T-cell (primary cell): ENCODE data around the gene SULF2. TPM values are rescaled to one million over a fixed set of nuclear protein-coding genes. Genes with fewer than 3 reads are reported as not detected.

Source experiments
- ATAC-seq, 4 experiments: fragments of 200-7000 bp in 3 of 4; fragments of 150-1000 bp in 1 of 4; cut with Tn5 transposase; replicated peaks in 1 of 4; 1 replicate in 3 of 4; 2 replicates in 1 of 4; pipeline ENCODE4 v1.10.0; 2021; ENCODE audit warnings: moderate library complexity in 3 of 4, mild to moderate bottlenecking in 2 of 4, moderate number of reproducible peaks in 1 of 4
- CTCF ChIA-PET, 2 donors: fragments of 300-600 bp; sonication (Branson Sonifier 250); formaldehyde crosslinking; loops; one replicate each; lab custom pipeline; 2022; ENCODE audit warnings: antibody characterized with exemption in 2 of 2; lab: Charles Lee
- POLR2A ChIA-PET, 2 donors: fragments of 300-600 bp; sonication (Branson Sonifier 250); formaldehyde crosslinking; loops; one replicate each; lab custom pipeline; 2022; ENCODE audit warnings: antibody characterized with exemption in 2 of 2; lab: Charles Lee
- DNase-seq, 35 experiments: peaks; one replicate each; pipeline versions ENCODE4 v3.0.0 to v3.0.0-alpha.2; 2013 to 2023
- H3K27ac ChIP-seq: one replicate; pipeline ENCODE4 v1.5.1; 2013; ENCODE audit warnings: low read length
- H3K27me3 ChIP-seq, 2 experiments: replicated peaks in 1 of 2; 1 replicate in 1 of 2; 2 replicates in 1 of 2; pipeline versions ENCODE4 v1.6.1 to v1.7.0; 2013; ENCODE audit warnings: low read length in 1 of 2, mixed read lengths in 1 of 2; ENCODE audit not compliant: control insufficient read depth in 2 of 2, insufficient read depth in 2 of 2; ENCODE audit errors: extremely low read depth in 1 of 2
- H3K36me3 ChIP-seq, 2 donors: 1 replicate in 1 of 2; 2 replicates in 1 of 2; pipeline versions ENCODE4 v1.6.1 to v1.7.0; 2013; ENCODE audit warnings: low read length in 1 of 2; ENCODE audit not compliant: control insufficient read depth in 2 of 2, insufficient read depth in 1 of 2; ENCODE audit errors: extremely low read depth in 1 of 2
- H3K4me1 ChIP-seq, 2 experiments: 1 replicate in 1 of 2; 2 replicates in 1 of 2; pipeline versions ENCODE4 v1.6.1 to v1.7.0; 2013; ENCODE audit warnings: low read length in 2 of 2, mixed read lengths in 1 of 2; ENCODE audit not compliant: insufficient read depth in 2 of 2, control insufficient read depth in 1 of 2; ENCODE audit errors: extremely low read depth in 1 of 2
- H3K4me3 ChIP-seq, 2 donors: 1 replicate in 1 of 2; 2 replicates in 1 of 2; pipeline versions ENCODE4 v1.5.1 to v1.7.0; 2013; ENCODE audit warnings: mild to moderate bottlenecking in 2 of 2, low read length in 1 of 2, moderate library complexity in 1 of 2; ENCODE audit not compliant: control insufficient read depth in 1 of 2; ENCODE audit errors: extremely low read depth in 1 of 2
- H3K9me3 ChIP-seq: 2 replicates; pipeline ENCODE4 v1.7.0; 2013
- H3K27ac Mint-ChIP-seq, 2 donors: one replicate each; pipeline ENCODE4 v1.8.0; 2020 to 2021; ENCODE audit warnings: mild to moderate bottlenecking in 2 of 2, mixed read lengths in 2 of 2
- H3K27me3 Mint-ChIP-seq, 2 donors: one replicate each; pipeline ENCODE4 v1.8.0; 2021 to 2022; ENCODE audit warnings: mixed read lengths in 2 of 2
- H3K36me3 Mint-ChIP-seq: one replicate; pipeline ENCODE4 v1.8.0; 2021; ENCODE audit warnings: mixed read lengths
- H3K4me1 Mint-ChIP-seq, 3 donors: one replicate each; pipeline ENCODE4 v1.8.0; 2020 to 2022; ENCODE audit warnings: mixed read lengths in 3 of 3, mild to moderate bottlenecking in 1 of 3
- H3K4me3 Mint-ChIP-seq, 3 donors: one replicate each; pipeline ENCODE4 v1.8.0; 2020 to 2022; ENCODE audit warnings: mild to moderate bottlenecking in 3 of 3, mixed read lengths in 3 of 3, moderate library complexity in 3 of 3
- H3K9me3 Mint-ChIP-seq, 3 donors: one replicate each; pipeline ENCODE4 v1.8.0; 2020 to 2022; ENCODE audit warnings: mixed read lengths in 3 of 3
- WGBS: methylation state at CpG from one replicate; pipeline ENCODE4 v1.1.5; 2013; ENCODE audit warnings: missing lambda C conversion rate; ENCODE audit not compliant: insufficient coverage; 5-methylcytosine and 5-hydroxymethylcytosine counted together
- total RNA-seq, 35 experiments: library from RNA in 6 of 35; stranded (reverse) in 6 of 35; fragments of 120-200 nt in 1 of 35; gene quantifications; one replicate each; pipeline versions ENCODE4 v1.2.1 to v1.2.4 and lab custom pipeline; 2013 to 2026

The SULF2 gene
- total RNA-seq, 5 donors from 2014 or later (not counting 1 experiment from before 2014, with no cell fraction given): 0.76 to 1.7 (median 1.3) TPM

GRCh38 chr20:47815866-47816265 is 30.6 kb upstream of the SULF2 start:
- Mint-ChIP-seq H3K36me3 (no peaks in the 10 kb centered on the region), H3K4me1 (no peaks in the 10 kb centered on the region), H3K4me3 (no peak overlapping the region), H3K27ac (no peak overlapping the region), H3K27me3 (peaks cover 35 to 47% of the 10 kb centered on the region in 2 donors), H3K9me3 (peaks cover 0 to 6% (median 6%) of the 10 kb centered on the region in 3 donors)
- POLR2A ChIA-PET: no interaction called here
- Histone ChIP-seq H3K9me3 (no peaks in the 10 kb centered on the region), H3K4me3 (no peak overlapping the region), H3K4me1 (no peaks in the 10 kb centered on the region), H3K27me3 (peaks cover 2 to 33% of the 10 kb centered on the region in 2 experiments), H3K36me3 (no peaks in the 10 kb centered on the region), H3K27ac (no peak overlapping the region)
- ATAC-seq (no peak), DNase-seq (no peak)
- WGBS: 83% methylated on average over 1 of the region's 5 CpGs
- CTCF ChIA-PET: no interaction called here

DNA sequence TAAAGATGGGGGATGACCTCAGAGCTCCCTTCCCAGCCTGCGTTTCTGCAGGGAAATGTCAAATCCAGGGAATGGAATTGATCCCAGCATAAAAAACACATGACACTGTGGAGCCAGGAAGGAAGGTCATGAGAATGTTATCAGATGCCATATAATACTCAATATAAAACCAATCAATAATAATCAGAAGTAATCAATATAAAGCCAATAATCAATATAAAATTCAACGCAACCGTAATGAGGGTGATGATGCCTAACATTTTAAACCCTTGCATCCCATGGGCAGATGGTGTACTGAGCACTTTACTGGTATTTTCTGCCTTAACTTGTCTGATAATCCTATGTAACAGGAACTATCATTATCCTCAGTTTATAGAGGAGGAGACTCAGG is 30.1 kb upstream of the SULF2 start:
- H3K36me3 Mint-ChIP-seq: no peaks in the 10 kb centered on the region
- ATAC-seq: no peak
- CTCF ChIA-PET: no interaction called here

DNA sequence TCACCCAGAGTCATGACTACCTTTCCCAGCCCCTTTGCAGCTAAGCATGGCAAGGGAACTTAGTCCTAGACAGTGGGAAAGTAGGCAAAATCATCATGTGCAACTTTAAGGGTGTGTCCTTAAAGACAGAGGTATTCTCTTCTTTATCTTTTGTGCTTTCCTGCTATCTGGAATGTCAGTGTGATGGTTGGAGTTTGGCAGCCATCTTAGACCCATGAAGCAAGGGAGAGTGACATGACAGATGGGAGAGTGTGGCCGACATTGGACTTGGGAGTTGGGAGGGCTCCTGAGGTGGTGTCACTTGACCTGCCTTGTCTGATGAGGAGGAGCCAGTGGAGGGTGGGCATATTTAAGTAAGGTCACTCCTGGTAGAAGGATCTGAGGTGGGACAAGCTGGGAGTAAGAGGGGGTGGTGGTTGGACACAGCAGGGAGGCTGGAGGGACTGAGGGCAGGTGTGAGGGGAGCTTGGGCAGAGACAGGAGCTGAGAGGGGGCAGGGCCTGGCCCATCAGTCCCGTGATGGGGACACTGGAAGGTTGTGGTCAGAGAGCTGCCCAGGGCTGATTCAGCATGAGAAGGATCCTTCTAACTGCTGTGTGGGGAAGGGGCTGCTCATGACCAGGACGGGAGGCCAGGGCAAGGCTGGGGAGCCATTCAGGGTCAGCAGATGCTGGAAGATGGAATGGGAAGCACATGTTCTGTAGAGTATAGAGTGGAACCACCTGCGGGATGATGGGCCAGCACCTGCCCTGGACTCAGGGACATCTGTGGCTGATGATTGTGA is 29.5 kb upstream of the SULF2 start:
- H3K27me3 Mint-ChIP-seq: peaks cover 35 to 50% of the 10 kb centered on the region in 2 donors
- H3K4me3 Mint-ChIP-seq: no peak overlapping the region
- no peak for ATAC-seq
- H3K36me3 Mint-ChIP-seq: no peaks in the 10 kb centered on the region
- H3K4me3 ChIP-seq: no peak overlapping the region
- H3K27me3 ChIP-seq: peaks cover 2 to 43% of the 10 kb centered on the region in 2 experiments
- no peak for DNase-seq
- POLR2A ChIA-PET: no interaction called here
- no peaks in the 10 kb centered on the region for H3K9me3 ChIP-seq
- H3K4me1 Mint-ChIP-seq: no peaks in the 10 kb centered on the region
- H3K36me3 ChIP-seq: no peaks in the 10 kb centered on the region
- WGBS: 57% methylated on average over 4 of the region's 4 CpGs
- no peak overlapping the region for H3K27ac ChIP-seq
- CTCF ChIA-PET: no interaction called here
- H3K4me1 ChIP-seq: no peaks in the 10 kb centered on the region
- peaks cover 0 to 6% (median 6%) of the 10 kb centered on the region in 3 donors for H3K9me3 Mint-ChIP-seq
- no peak overlapping the region for H3K27ac Mint-ChIP-seq

More for the DNA sequence above, 30.1 kb upstream of the SULF2 start:
- Histone ChIP-seq H3K36me3 (no peaks in the 10 kb centered on the region), H3K27ac (no peak overlapping the region), H3K9me3 (no peaks in the 10 kb centered on the region), H3K4me1 (no peaks in the 10 kb centered on the region), H3K27me3 (peaks cover 2 to 38% of the 10 kb centered on the region in 2 experiments), H3K4me3 (no peak overlapping the region)
- H3K4me3 Mint-ChIP-seq: no peak overlapping the region
- no peaks in the 10 kb centered on the region for H3K4me1 Mint-ChIP-seq
- H3K27ac Mint-ChIP-seq: no peak overlapping the region
- no CpG with 5 or more reads among the region's 3 CpGs for WGBS
- H3K27me3 Mint-ChIP-seq: peaks cover 31 to 44% of the 10 kb centered on the region in 2 donors
- POLR2A ChIA-PET: no interaction called here
- peaks cover 0 to 6% (median 6%) of the 10 kb centered on the region in 3 donors for H3K9me3 Mint-ChIP-seq
- no peak for DNase-seq

GRCh38 chr20:47810721-47811347 is 25.6 kb upstream of the SULF2 start:
- peaks cover 2 to 35% of the 10 kb centered on the region in 2 experiments for H3K27me3 ChIP-seq
- POLR2A ChIA-PET: no interaction called here
- no peaks in the 10 kb centered on the region for H3K36me3 ChIP-seq
- Mint-ChIP-seq H3K9me3 (peaks cover 0 to 6% (median 6%) of the 10 kb centered on the region in 3 donors), H3K27me3 (peaks cover 40 to 41% of the 10 kb centered on the region in 2 donors), H3K4me1 (no peaks in the 10 kb centered on the region), H3K4me3 (no peak overlapping the region), H3K27ac (no peak overlapping the region), H3K36me3 (no peaks in the 10 kb centered on the region)
- CTCF ChIA-PET: no interaction called here
- ATAC-seq (no peak), DNase-seq (no peak)
- H3K9me3 ChIP-seq: no peaks in the 10 kb centered on the region
- H3K27ac ChIP-seq: no peak overlapping the region
- no peak overlapping the region for H3K4me3 ChIP-seq
- no peaks in the 10 kb centered on the region for H3K4me1 ChIP-seq
- WGBS: 73% methylated on average over 17 of the region's 18 CpGs

- 60% methylated on average over 1 of the region's 6 CpGs for WGBS
- H3K36me3 ChIP-seq: no peaks in the 10 kb centered on the region
- no peak for ATAC-seq
- Mint-ChIP-seq H3K4me3 (no peak overlapping the region), H3K9me3 (peaks cover 0 to 6% (median 6%) of the 10 kb centered on the region in 3 donors), H3K27ac (no peak overlapping the region), H3K27me3 (peaks cover 42 to 44% of the 10 kb centered on the region in 2 donors), H3K4me1 (no peaks in the 10 kb centered on the region), H3K36me3 (no peaks in the 10 kb centered on the region)
- H3K27me3 ChIP-seq: peaks cover 2 to 34% of the 10 kb centered on the region in 2 experiments
- CTCF ChIA-PET: no interaction called here
- DNase-seq: no peak
- POLR2A ChIA-PET: no interaction called here
- H3K9me3 ChIP-seq: no peaks in the 10 kb centered on the region
- H3K4me3 ChIP-seq: no peak overlapping the region
- no peak overlapping the region for H3K27ac ChIP-seq
- no peaks in the 10 kb centered on the region for H3K4me1 ChIP-seq
Measured at GRCh38 chr20:47810116-47810677, 24.9 kb upstream of the SULF2 start.

GRCh38 chr20:47809161-47809960 is 24.1 kb upstream of the SULF2 start:
- ATAC-seq: no peak

More at GRCh38 chr20:47809161-47809960, 24.1 kb upstream of the SULF2 start:
- Histone ChIP-seq H3K4me3 (no peak overlapping the region), H3K36me3 (no peaks in the 10 kb centered on the region), H3K27me3 (peaks cover 2 to 29% of the 10 kb centered on the region in 2 experiments), H3K4me1 (no peaks in the 10 kb centered on the region), H3K27ac (no peak overlapping the region), H3K9me3 (no peaks in the 10 kb centered on the region)
- CTCF ChIA-PET: no interaction called here
- Mint-ChIP-seq H3K27ac (no peak overlapping the region), H3K4me3 (no peak overlapping the region), H3K36me3 (no peaks in the 10 kb centered on the region), H3K27me3 (peaks cover 35 to 38% of the 10 kb centered on the region in 2 donors), H3K9me3 (peaks cover 0 to 6% (median 6%) of the 10 kb centered on the region in 3 donors), H3K4me1 (no peaks in the 10 kb centered on the region)
- 92% methylated on average over 7 of the region's 15 CpGs for WGBS
- no peak for DNase-seq
- POLR2A ChIA-PET: no interaction called here
